BJ (cell line): ENCODE results near the gene VWA5B2. TPM values are rescaled to one million over a fixed set of nuclear protein-coding genes. Genes with fewer than 3 reads are reported as not detected.

Experiments used
- CTCF ChIA-PET: fragments of 350-600 bp; formaldehyde crosslinking; extraction: SDS; loops from one replicate; lab custom pipeline; 2021; ENCODE audit warnings: antibody characterized with exemption, inconsistent platforms; lab: Yijun Ruan, JAX
- POLR2A ChIA-PET: fragments of 300-600 bp; sonication (Branson Sonifier 250); formaldehyde crosslinking; extraction: SDS; loops from one replicate; lab custom pipeline; 2021; ENCODE audit warnings: antibody characterized with exemption; lab: Charles Lee
- DNase-seq: peaks from one replicate; pipeline ENCODE4 v3.0.0-alpha.2; 2011; ENCODE audit warnings: low read depth
- H3K27me3 ChIP-seq: 2 replicates; pipeline ENCODE4 v1.6.0; 2011; ENCODE audit warnings: low read length; ENCODE audit not compliant: control insufficient read depth, insufficient read depth
- H3K36me3 ChIP-seq: 2 replicates; pipeline ENCODE4 v1.5.1; 2011; ENCODE audit warnings: low read length; ENCODE audit not compliant: control insufficient read depth, insufficient read depth
- H3K4me3 ChIP-seq: 2 replicates; pipeline ENCODE4 v1.5.1; 2011; ENCODE audit warnings: low read depth, mild to moderate bottlenecking, control low read depth, low read length
- CTCF ChIP-seq: IDR thresholded peaks from 2 replicates; pipeline ENCODE4 v1.5.1; 2011; ENCODE audit warnings: low read depth, mild to moderate bottlenecking, control low read depth, inconsistent platforms, low read length, moderate library complexity; ENCODE audit not compliant: insufficient read depth
- polyA plus RNA-seq: library from polyadenylated mRNA; depleted of rRNA; stranded (reverse); fragments of >200 nt; gene quantifications from 2 replicates; pipeline ENCODE4 v1.2.3, GENCODE V29; 2011

The VWA5B2 gene
- polyA plus RNA-seq, 1 experiment = not detected

- POLR2A ChIA-PET = no interaction called here
- no peak for DNase-seq
Measured at GRCh38 chr3:184222521-184222920, 6.9 kb upstream of the VWA5B2 start.

GRCh38 chr3:184223946-184224345, 5.4 kb upstream of the VWA5B2 start:
- no peak overlapping the region for H3K4me3 ChIP-seq
- CTCF ChIA-PET = interaction anchor here (5.4 kb wide), 1 partner anchor 15 kb away, joined by 54 read pairs; no protein-coding TSS in a partner anchor
- TF ChIP-seq CTCF = no peak
- POLR2A ChIA-PET = no interaction called here
- peaks cover 16% of the 10 kb centered on the region for H3K27me3 ChIP-seq
- DNase-seq = no peak
- H3K36me3 ChIP-seq = no peaks in the 10 kb centered on the region

More at GRCh38 chr3:184222521-184222920, 6.9 kb upstream of the VWA5B2 start:
- Histone ChIP-seq H3K4me3 (no peak overlapping the region), H3K27me3 (peaks cover 4% of the 10 kb centered on the region), H3K36me3 (no peaks in the 10 kb centered on the region)
- CTCF ChIA-PET = interaction anchor here (1.0 kb wide), 1 partner anchor 8 kb away, joined by 3 read pairs; no protein-coding TSS in a partner anchor
- no peak for TF ChIP-seq CTCF

GRCh38 chr3:184227481-184227935, 1.9 kb upstream of the VWA5B2 start:
- ChIA-PET POLR2A (no interaction called here), CTCF (interaction anchor here (0.6 to 5.4 kb wide), 42 partner anchors 9 to 350 kb away, joined by 3 to 54 read pairs (median 5); partner anchors contain the start of genes ABCC5, ABCF3, AP2M1 and CAMK2N2)
- Histone ChIP-seq H3K4me3 (no peak overlapping the region), H3K27me3 (peaks cover 40% of the 10 kb centered on the region), H3K36me3 (no peaks in the 10 kb centered on the region)
- no peak for DNase-seq
- TF ChIP-seq CTCF = peak; percentile 92

GRCh38 chr3:184228376-184229137, 828 bp upstream of the VWA5B2 start:
- ChIA-PET CTCF (interaction anchor here (0.9 to 5.4 kb wide), 28 partner anchors 10 to 332 kb away, joined by 3 to 54 read pairs (median 6); partner anchors contain the start of genes ABCC5, ABCF3, CAMK2N2 and EEF1AKMT4), POLR2A (no interaction called here)
- no peaks in the 10 kb centered on the region for H3K36me3 ChIP-seq
- TF ChIP-seq CTCF = no peak
- peaks cover 44% of the 10 kb centered on the region for H3K27me3 ChIP-seq
- DNase-seq = no peak
- no peak overlapping the region for H3K4me3 ChIP-seq

- CTCF ChIA-PET = interaction anchor here (0.6 to 1.1 kb wide), 2 partner anchors 8 to 20 kb away, joined by 3 read pairs; no protein-coding TSS in a partner anchor
- no peak overlapping the region for H3K4me3 ChIP-seq
- H3K27me3 ChIP-seq = peaks cover 42% of the 10 kb centered on the region
- no peak for TF ChIP-seq CTCF
- no peaks in the 10 kb centered on the region for H3K36me3 ChIP-seq
- POLR2A ChIA-PET = no interaction called here
- DNase-seq = no peak
Measured at GRCh38 chr3:184230081-184230602, 757 bp downstream of the VWA5B2 start.
